GM06990 (cell line): ENCODE measurements around the gene CDH4.

ENCODE experiments used
- DNase-seq: peaks from one replicate; pipeline ENCODE4 v3.0.0-alpha.2; 2011; ENCODE audit not compliant: insufficient read length; ENCODE audit errors: extremely low read depth
- H3K27me3 ChIP-seq: replicated peaks from 2 replicates; pipeline ENCODE4 v1.6.0; 2011; ENCODE audit warnings: low read length; ENCODE audit not compliant: control insufficient read depth, insufficient read depth
- H3K36me3 ChIP-seq: 2 replicates; pipeline ENCODE4 v1.5.1; 2011; ENCODE audit warnings: low read length; ENCODE audit not compliant: control insufficient read depth, insufficient read depth
- H3K4me3 ChIP-seq: replicated peaks from 2 replicates; pipeline ENCODE4 v1.5.1; 2011; ENCODE audit warnings: low read depth, mild to moderate bottlenecking, control low read depth, low read length
- TF ChIP-seq, protein P1 (sequence below): IDR thresholded peaks from 2 replicates; pipeline ENCODE4 v1.5.1; 2011; ENCODE audit warnings: low read length, control low read depth, mild to moderate bottlenecking, inconsistent platforms; ENCODE audit not compliant: insufficient read depth, poor library complexity, severe bottlenecking

CDH4 gene

DNA sequence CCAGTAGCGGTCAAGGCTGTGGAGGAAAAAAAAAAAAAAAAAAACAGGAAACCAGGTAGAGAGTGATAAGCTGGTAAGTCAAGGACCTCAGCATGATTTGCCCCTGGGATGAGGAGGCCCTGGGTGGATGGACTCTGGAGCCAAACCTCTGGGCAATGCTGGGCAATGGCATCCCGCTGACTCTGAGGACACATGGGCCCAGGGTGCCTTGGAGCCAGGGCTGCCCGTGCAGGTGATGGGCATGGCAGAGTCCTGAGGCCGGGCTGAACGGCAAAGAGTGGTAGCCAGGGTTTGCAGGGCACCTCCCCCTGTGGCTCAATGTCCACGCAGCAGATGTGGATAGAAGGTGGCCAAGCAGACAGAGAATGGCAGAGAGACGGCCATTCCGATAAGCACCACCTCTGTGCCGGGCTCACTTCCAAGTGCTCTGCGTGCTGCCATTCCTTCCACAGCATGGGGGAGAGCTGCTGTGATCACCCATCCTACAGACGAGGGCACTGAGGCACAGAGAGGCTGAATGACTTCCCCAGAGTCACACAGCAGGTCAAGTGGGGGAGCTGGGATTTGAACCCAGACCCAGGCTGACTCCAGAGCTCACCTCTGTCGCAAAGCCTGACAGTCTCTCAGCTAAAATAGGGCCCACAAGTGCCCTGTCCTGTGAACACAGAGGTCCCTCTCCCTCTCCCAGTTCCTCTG is 353.9 kb downstream of the CDH4 start:
- no peaks in the 10 kb centered on the region for H3K36me3 ChIP-seq
- H3K27me3 ChIP-seq, result no peaks in the 10 kb centered on the region
- no peak overlapping the region for H3K4me3 ChIP-seq
- TF ChIP-seq, protein P1, sequence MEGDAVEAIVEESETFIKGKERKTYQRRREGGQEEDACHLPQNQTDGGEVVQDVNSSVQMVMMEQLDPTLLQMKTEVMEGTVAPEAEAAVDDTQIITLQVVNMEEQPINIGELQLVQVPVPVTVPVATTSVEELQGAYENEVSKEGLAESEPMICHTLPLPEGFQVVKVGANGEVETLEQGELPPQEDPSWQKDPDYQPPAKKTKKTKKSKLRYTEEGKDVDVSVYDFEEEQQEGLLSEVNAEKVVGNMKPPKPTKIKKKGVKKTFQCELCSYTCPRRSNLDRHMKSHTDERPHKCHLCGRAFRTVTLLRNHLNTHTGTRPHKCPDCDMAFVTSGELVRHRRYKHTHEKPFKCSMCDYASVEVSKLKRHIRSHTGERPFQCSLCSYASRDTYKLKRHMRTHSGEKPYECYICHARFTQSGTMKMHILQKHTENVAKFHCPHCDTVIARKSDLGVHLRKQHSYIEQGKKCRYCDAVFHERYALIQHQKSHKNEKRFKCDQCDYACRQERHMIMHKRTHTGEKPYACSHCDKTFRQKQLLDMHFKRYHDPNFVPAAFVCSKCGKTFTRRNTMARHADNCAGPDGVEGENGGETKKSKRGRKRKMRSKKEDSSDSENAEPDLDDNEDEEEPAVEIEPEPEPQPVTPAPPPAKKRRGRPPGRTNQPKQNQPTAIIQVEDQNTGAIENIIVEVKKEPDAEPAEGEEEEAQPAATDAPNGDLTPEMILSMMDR, result no peak
- DNase-seq, result no peak

DNA sequence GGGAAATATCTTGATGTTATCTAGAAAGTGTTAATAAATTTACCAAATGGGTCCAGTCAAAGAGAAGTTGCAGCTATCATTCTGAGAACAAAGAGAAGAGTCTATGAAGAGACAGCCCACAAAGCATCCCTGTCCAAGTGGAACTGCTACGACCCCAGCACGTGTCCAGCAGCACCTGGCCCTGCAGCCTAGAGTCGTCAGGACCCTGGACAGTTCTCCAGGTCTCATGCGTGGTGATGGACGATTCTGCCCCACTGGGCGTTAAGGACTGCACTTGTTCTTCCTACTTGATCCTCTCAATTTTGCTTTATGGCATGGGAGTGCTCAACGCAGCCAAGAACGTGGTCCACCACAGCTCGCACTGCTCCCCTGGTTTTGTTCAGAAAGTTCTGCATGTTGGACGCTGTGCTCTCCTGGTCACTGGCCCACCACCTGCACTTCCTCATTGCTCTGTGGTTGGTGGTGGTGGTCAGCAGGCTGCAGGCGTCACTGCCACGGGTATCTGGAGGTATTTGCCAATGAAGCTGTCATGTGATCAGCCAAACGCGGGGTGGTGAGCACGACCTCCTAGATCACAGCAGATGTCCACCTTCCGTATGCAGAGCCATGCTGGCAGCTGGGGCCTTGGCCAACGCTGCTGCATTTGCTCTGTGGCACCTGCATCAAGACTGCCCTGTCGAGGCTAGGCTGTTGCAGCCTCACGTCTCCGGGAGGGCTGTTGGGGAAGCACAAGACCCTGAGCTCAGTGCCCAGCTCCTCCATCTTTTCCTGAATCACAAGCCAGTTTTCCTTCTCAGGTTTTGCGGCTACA is 356.4 kb downstream of the CDH4 start:
- H3K27me3 ChIP-seq, result no peaks in the 10 kb centered on the region
- H3K36me3 ChIP-seq, result no peaks in the 10 kb centered on the region
- no peak overlapping the region for H3K4me3 ChIP-seq
- no peak for DNase-seq
- TF ChIP-seq, protein P1, result no peak

DNA sequence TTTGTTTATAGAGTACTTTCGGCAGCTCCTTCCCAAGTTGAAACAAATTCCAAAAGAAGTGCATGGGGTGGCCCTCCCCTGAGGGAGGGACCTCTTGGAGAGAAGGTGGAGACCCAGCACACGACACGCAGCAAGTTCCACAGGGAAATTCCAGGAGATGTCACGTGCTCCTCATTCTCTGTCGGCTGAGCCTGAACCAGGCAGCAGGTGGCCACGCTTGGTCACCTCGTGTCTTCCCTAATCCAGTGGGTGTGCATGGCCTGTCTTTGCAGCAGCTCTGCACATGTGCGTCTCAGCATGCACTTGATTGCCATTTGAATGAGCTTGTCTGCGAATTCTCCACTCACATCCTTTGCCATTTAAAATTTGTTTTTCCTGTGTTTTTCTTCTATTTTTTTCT is 357.4 kb downstream of the CDH4 start:
- H3K36me3 ChIP-seq, result no peaks in the 10 kb centered on the region
- no peak overlapping the region for H3K4me3 ChIP-seq
- DNase-seq, result no peak
- TF ChIP-seq, protein P1, result no peak
- no peaks in the 10 kb centered on the region for H3K27me3 ChIP-seq

DNA sequence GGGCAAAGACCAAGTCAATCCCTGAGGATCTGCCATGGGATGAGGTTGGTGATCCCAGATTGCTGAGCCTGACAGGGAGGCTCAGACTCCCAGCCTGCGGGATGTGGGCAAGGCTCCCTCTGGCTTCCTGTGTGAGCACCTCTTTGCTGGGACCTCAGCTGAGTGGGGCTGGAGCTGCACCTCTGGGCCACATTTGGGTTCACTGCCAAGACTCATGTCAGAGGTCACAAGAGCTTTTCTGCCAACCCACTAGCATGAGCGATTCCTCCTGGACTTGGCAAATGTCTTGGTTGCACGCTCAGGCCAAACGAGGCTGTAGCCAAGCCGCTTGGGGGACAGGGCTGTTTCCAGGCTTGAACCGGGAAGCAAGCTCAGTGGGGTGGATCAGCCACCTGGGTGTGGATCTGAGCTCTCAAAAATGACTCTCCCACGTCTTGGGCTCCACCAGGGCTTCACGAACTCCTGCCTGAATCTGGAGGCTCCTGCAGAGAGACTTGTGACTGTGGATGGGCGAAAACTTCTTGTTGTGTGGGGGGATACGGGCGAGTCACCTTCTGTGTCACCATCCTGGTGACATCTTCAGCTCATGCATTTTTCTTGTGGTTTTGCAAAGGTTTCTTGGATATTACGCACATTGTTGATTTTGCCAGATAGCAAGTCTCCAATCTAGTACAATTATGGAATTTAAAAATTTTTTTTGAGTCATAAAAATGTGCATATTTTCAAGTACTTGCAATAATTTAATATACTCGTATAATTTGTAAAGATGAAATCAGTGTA is 359.5 kb downstream of the CDH4 start:
- TF ChIP-seq, protein P1, result no peak
- H3K36me3 ChIP-seq, result no peaks in the 10 kb centered on the region
- DNase-seq, result no peak
- no peak overlapping the region for H3K4me3 ChIP-seq
- H3K27me3 ChIP-seq, result no peaks in the 10 kb centered on the region

DNA sequence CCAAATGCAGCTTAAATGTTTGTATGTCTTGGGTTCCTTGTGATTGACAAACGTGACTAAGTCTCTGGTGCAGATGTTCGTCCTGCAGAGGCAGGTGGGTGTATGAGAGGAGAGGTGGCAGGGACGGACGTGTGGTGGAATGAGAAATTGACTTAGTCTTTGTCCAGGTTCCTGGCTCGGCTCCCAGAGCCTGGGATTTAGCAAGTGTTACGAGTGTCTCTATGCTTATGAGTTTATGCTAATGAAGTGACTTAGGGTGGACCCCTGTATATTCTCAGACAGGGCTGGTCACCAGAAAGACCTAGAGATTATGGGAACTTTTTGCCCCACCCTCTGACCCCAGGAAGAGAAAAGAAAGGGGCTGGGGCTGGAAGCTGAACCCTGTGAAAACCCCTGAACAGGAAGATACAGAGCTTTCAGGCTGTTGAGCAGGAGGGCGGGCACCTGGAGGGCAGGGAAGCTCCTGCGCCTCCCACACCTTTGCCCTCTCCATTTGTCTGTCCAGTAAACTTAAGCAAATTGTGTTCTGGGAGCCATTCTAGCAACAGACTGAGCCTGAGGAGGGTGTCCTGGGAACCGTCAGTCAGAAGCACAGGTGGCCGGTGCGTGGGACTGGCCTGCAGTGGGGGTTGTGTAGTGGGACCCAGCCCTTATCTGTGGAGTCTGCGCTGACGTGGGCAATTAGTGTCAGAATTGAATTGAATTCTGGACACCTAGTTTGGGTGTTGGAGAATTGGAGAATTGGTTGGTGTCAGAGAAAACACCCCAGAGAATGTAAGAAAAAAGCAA is 362.1 kb downstream of the CDH4 start:
- DNase-seq, result no peak
- Histone ChIP-seq H3K27me3 (no peaks in the 10 kb centered on the region), H3K36me3 (no peaks in the 10 kb centered on the region), H3K4me3 (no peak overlapping the region)
- TF ChIP-seq, protein P1, result no peak
